Spinal cord (tissue), 10 donors: ENCODE measurements around the gene PCDHGA5. TPM values are rescaled to one million over a fixed set of nuclear protein-coding genes. Genes with fewer than 3 reads are reported as not detected.
"Not testable (repeated sequence)": the region's sequence is repeated elsewhere in the genome, so short reads cannot be mapped to it uniquely, and the experiment has no call there.

ENCODE experiments used
- DNase-seq, 6 donors: peaks; one replicate each; pipeline versions ENCODE4 v3.0.0 to v3.0.0-alpha.2; 2013 to 2015; ENCODE audit warnings: low spot score in 6 of 6, low read depth in 4 of 6
- H3K27ac ChIP-seq: one replicate; pipeline ENCODE4 v1.5.1; 2013; ENCODE audit warnings: low read depth, low read length, control low read depth
- H3K27me3 ChIP-seq: one replicate; pipeline ENCODE4 v1.6.1; 2013; ENCODE audit warnings: low read length; ENCODE audit not compliant: control insufficient read depth, insufficient read depth
- H3K36me3 ChIP-seq: one replicate; pipeline ENCODE4 v1.6.1; 2013; ENCODE audit warnings: low read length; ENCODE audit not compliant: control insufficient read depth, insufficient read depth
- H3K4me1 ChIP-seq: one replicate; pipeline ENCODE4 v1.6.1; 2013; ENCODE audit warnings: low read length; ENCODE audit not compliant: control insufficient read depth, insufficient read depth
- H3K4me3 ChIP-seq: one replicate; pipeline ENCODE4 v1.5.1; 2013; ENCODE audit warnings: low read depth, low read length, control low read depth
- H3K9me3 ChIP-seq: one replicate; pipeline ENCODE4 v1.6.1; 2013; ENCODE audit warnings: low read length; ENCODE audit not compliant: control insufficient read depth, insufficient read depth
- WGBS: methylation state at CpG from one replicate; pipeline ENCODE4 v1.1.5; 2013; ENCODE audit warnings: missing lambda C conversion rate; ENCODE audit not compliant: insufficient coverage; 5-methylcytosine and 5-hydroxymethylcytosine counted together
- long read RNA-seq, 4 donors: transcript quantifications; one replicate each; lab custom pipeline, GENCODE V29; 2026
- polyA plus RNA-seq, 2 donors: library from polyadenylated mRNA; unstranded; fragments of 120-200 nt; gene quantifications; one replicate each; pipeline ENCODE4 v1.2.1, GENCODE V29; 2013; ENCODE audit not compliant: insufficient read length in 2 of 2
- total RNA-seq, 2 donors: library from RNA; depleted of rRNA in 1 of 2; stranded (reverse); fragments of 120-200 nt in 1 of 2; fragments of >200 nt in 1 of 2; gene quantifications; one replicate each; pipeline versions ENCODE4 v1.2.3 to v1.2.4, GENCODE V29; 2013 to 2014
- donor health status: healthy.

PCDHGA5 gene
- total RNA-seq (1 to 10 TPM; 7.9 to 8.8 TPM), polyA plus RNA-seq (10 to 100 TPM; 14.0 to 15.5 TPM)
- long read RNA-seq, donor 1, full-length matches to known transcripts = 4 of 4 reads
- long read RNA-seq, donor 1, partial matches to known transcripts = 0 of 4 reads
- long read RNA-seq, donor 1, other reads (novel, unspliced or antisense) = 0 of 4 reads
- long read RNA-seq, donor 2, partial matches to known transcripts = 0 of 3 reads
- long read RNA-seq, donor 2, other reads (novel, unspliced or antisense) = 0 of 3 reads
- long read RNA-seq, donor 3, full-length matches to known transcripts = 5 of 5 reads
- long read RNA-seq, donor 3, partial matches to known transcripts = 0 of 5 reads
- long read RNA-seq, donor 3, other reads (novel, unspliced or antisense) = 0 of 5 reads
- long read RNA-seq, donor 4, partial matches to known transcripts = 0 of 1 reads
- long read RNA-seq, donor 4, other reads (novel, unspliced or antisense) = 0 of 1 reads

- H3K4me3 ChIP-seq = no peak within 1 kb of the TSS
Observed at GRCh38 chr5:141363952-141364660, at the start of gene PCDHGA5. TSS of gene PCDHGA5 (plus strand) at chr5:141364162. CDS start at chr5:141364331, 169 bp downstream.

GRCh38 chr5:141316963-141317362, 47.0 kb upstream of the PCDHGA5 start:
- H3K27ac ChIP-seq, DNase-seq, H3K4me3 ChIP-seq, H3K36me3 ChIP-seq, H3K27me3 ChIP-seq, H3K4me1 ChIP-seq: not testable (repeated sequence)
- no CpG with 5 or more reads among the region's 4 CpGs for WGBS
- H3K9me3 ChIP-seq = peaks cover 30% of the 10 kb centered on the region

More at GRCh38 chr5:141363952-141364660, at the start of gene PCDHGA5:
- WGBS = 10% methylated on average over 28 of the region's 34 CpGs
- Histone ChIP-seq H3K27ac (no peak within 1 kb of the TSS), H3K36me3 (peaks cover 3% of the 10 kb centered on the region), H3K27me3 (no peaks in the 10 kb centered on the region), H3K4me1 (peaks cover 5% of the 10 kb centered on the region), H3K9me3 (peaks cover 45% of the 10 kb centered on the region)
- DNase-seq = peak in 2 of 6 donors; percentile 29 to 37

GRCh38 chr5:141319202-141319601, 44.8 kb upstream of the PCDHGA5 start:
- H3K36me3 ChIP-seq = no peaks in the 10 kb centered on the region
- peaks cover 28% of the 10 kb centered on the region for H3K9me3 ChIP-seq
- 96% methylated on average over 6 of the region's 6 CpGs for WGBS
- H3K27me3 ChIP-seq = no peaks in the 10 kb centered on the region
- peaks cover 3% of the 10 kb centered on the region for H3K4me1 ChIP-seq
- no peak overlapping the region for H3K4me3 ChIP-seq
- no peak overlapping the region for H3K27ac ChIP-seq
- no peak for DNase-seq

- Histone ChIP-seq H3K4me1 (peaks cover 3% of the 10 kb centered on the region), H3K9me3 (peaks cover 28% of the 10 kb centered on the region), H3K36me3 (no peaks in the 10 kb centered on the region), H3K27me3 (no peaks in the 10 kb centered on the region), H3K4me3 (peak overlapping the region; percentile 50), H3K27ac (peak overlapping the region; percentile 97)
- WGBS = 72% methylated on average over 5 of the region's 5 CpGs
- DNase-seq = no peak
Observed at GRCh38 chr5:141319699-141320098, 44.3 kb upstream of the PCDHGA5 start.

GRCh38 chr5:141320225-141321169, 43.5 kb upstream of the PCDHGA5 start, which contains the start of gene TAF7:
TSS of gene TAF7 (minus strand) at chr5:141320784. CDS start at chr5:141320044, 740 bp downstream.
- Histone ChIP-seq H3K27me3 (no peaks in the 10 kb centered on the region), H3K36me3 (no peaks in the 10 kb centered on the region), H3K4me3 (peak within 1 kb of the TSS; percentile 50), H3K4me1 (peaks cover 3% of the 10 kb centered on the region), H3K27ac (peak within 1 kb of the TSS; percentile 97), H3K9me3 (peaks cover 26% of the 10 kb centered on the region)
- peak; percentile 83 to 98 (median 88) for DNase-seq
- under 1% methylated on average over 64 of the region's 67 CpGs for WGBS

GRCh38 chr5:141322261-141322660, 41.7 kb upstream of the PCDHGA5 start:
- Histone ChIP-seq H3K36me3 (no peaks in the 10 kb centered on the region), H3K4me1 (peaks cover 3% of the 10 kb centered on the region), H3K27ac (no peak overlapping the region), H3K9me3 (peaks cover 25% of the 10 kb centered on the region), H3K27me3 (no peaks in the 10 kb centered on the region), H3K4me3 (no peak overlapping the region)
- WGBS = no CpG with 5 or more reads among the region's 3 CpGs
- no peak for DNase-seq

GRCh38 chr5:141326088-141326854, 37.7 kb upstream of the PCDHGA5 start:
- 5% methylated on average over 22 of the region's 27 CpGs for WGBS
- H3K27me3 ChIP-seq = no peaks in the 10 kb centered on the region
- peak overlapping the region; percentile 21 for H3K4me3 ChIP-seq
- peak in 3 of 6 donors; percentile 23 to 68 (median 52) for DNase-seq
- H3K36me3 ChIP-seq = no peaks in the 10 kb centered on the region
- H3K27ac ChIP-seq = no peak overlapping the region
- H3K9me3 ChIP-seq = peaks cover 18% of the 10 kb centered on the region
- H3K4me1 ChIP-seq = peaks cover 1% of the 10 kb centered on the region

- Histone ChIP-seq H3K9me3 (peaks cover 22% of the 10 kb centered on the region), H3K36me3 (no peaks in the 10 kb centered on the region), H3K4me3 (no peak overlapping the region), H3K4me1 (no peaks in the 10 kb centered on the region), H3K27ac (no peak overlapping the region), H3K27me3 (no peaks in the 10 kb centered on the region)
- no peak for DNase-seq
- WGBS = 79% methylated on average over 8 of the region's 8 CpGs
Observed at GRCh38 chr5:141328231-141328630, 35.7 kb upstream of the PCDHGA5 start.
